Endodermal cell (in vitro differentiated cells): ENCODE results near the gene MINDY4. TPM values are rescaled to one million over a fixed set of nuclear protein-coding genes. Genes with fewer than 3 reads are reported as not detected.

Source experiments
- DNase-seq: peaks from one replicate; pipeline ENCODE4 v3.0.0-alpha.2; 2017
- H3K27ac ChIP-seq: 2 replicates; pipeline ENCODE4 v1.5.1; 2013; ENCODE audit warnings: mild to moderate bottlenecking, low read depth, low read length, moderate library complexity
- H3K27me3 ChIP-seq: 2 replicates; pipeline ENCODE4 v1.6.1; 2013; ENCODE audit warnings: mild to moderate bottlenecking, low read length, moderate library complexity; ENCODE audit not compliant: insufficient read depth, control insufficient read depth, poor library complexity, severe bottlenecking
- H3K36me3 ChIP-seq: 2 replicates; pipeline ENCODE4 v1.7.0; 2013; ENCODE audit warnings: mild to moderate bottlenecking, low read length, moderate library complexity; ENCODE audit not compliant: control insufficient read depth, insufficient read depth
- H3K4me1 ChIP-seq: one replicate; pipeline ENCODE4 v1.7.0; 2013; ENCODE audit warnings: low read length; ENCODE audit not compliant: control insufficient read depth, insufficient read depth
- H3K4me3 ChIP-seq: 2 replicates; pipeline ENCODE4 v1.5.1; 2013; ENCODE audit warnings: mild to moderate bottlenecking, low read length, moderate library complexity
- H3K9ac ChIP-seq: 2 replicates; pipeline ENCODE4 v1.6.1; 2013; ENCODE audit warnings: mild to moderate bottlenecking, low read length, moderate library complexity; ENCODE audit not compliant: poor library complexity, severe bottlenecking; ENCODE audit errors: extremely low read depth
- H3K9me3 ChIP-seq: 2 replicates; pipeline ENCODE4 v1.6.1; 2013; ENCODE audit warnings: mild to moderate bottlenecking, low read length, moderate library complexity; ENCODE audit not compliant: control insufficient read depth
- H3K27ac Mint-ChIP-seq: 2 replicates; pipeline ENCODE4 v1.8.0; 2020; ENCODE audit warnings: mixed read lengths
- H3K27me3 Mint-ChIP-seq: 2 replicates; pipeline ENCODE4 v1.8.0; 2021; ENCODE audit warnings: mild to moderate bottlenecking, mixed read lengths; ENCODE audit not compliant: insufficient read depth
- H3K36me3 Mint-ChIP-seq: 2 replicates; pipeline ENCODE4 v1.8.0; 2020; ENCODE audit warnings: low read depth, mixed read lengths
- H3K4me1 Mint-ChIP-seq: 2 replicates; pipeline ENCODE4 v1.8.0; 2020; ENCODE audit warnings: mixed read lengths
- H3K4me3 Mint-ChIP-seq: 2 replicates; pipeline ENCODE4 v1.8.0; 2020; ENCODE audit warnings: mild to moderate bottlenecking, moderate library complexity, mixed read lengths
- H3K9me3 Mint-ChIP-seq: 2 replicates; pipeline ENCODE4 v1.8.0; 2020; ENCODE audit warnings: mild to moderate bottlenecking, mixed read lengths
- CTCF ChIP-seq: fragments of 200-600 bp; sonication (generic); conservative IDR thresholded peaks from 2 replicates; pipeline ENCODE4 v1.5.0; 2021; ENCODE audit warnings: antibody characterized with exemption, mild to moderate bottlenecking
- WGBS, 2 experiments: methylation state at CpG; one replicate each; pipeline versions ENCODE4 v1.1.5 to v1.1.7; 2013; ENCODE audit warnings: missing lambda C conversion rate in 2 of 2, mixed read lengths in 1 of 2; ENCODE audit not compliant: insufficient coverage in 1 of 2, insufficient read length in 1 of 2; 5-methylcytosine and 5-hydroxymethylcytosine counted together
- total RNA-seq, 2 donors: library from RNA; stranded (reverse); fragmentation: NEBNext Ultra II Directional in 1 of 2; extraction: Animal tissue kit (Norgen Biotek cat#: 25700) in 1 of 2; gene quantifications; 2 replicates in 1 of 2; 3 replicates in 1 of 2; pipeline ENCODE4 v1.2.1, GENCODE V29; 2021

MINDY4 gene
- total RNA-seq, 2 donors from 2014 or later = 7.2 to 8.1 TPM

DNA sequence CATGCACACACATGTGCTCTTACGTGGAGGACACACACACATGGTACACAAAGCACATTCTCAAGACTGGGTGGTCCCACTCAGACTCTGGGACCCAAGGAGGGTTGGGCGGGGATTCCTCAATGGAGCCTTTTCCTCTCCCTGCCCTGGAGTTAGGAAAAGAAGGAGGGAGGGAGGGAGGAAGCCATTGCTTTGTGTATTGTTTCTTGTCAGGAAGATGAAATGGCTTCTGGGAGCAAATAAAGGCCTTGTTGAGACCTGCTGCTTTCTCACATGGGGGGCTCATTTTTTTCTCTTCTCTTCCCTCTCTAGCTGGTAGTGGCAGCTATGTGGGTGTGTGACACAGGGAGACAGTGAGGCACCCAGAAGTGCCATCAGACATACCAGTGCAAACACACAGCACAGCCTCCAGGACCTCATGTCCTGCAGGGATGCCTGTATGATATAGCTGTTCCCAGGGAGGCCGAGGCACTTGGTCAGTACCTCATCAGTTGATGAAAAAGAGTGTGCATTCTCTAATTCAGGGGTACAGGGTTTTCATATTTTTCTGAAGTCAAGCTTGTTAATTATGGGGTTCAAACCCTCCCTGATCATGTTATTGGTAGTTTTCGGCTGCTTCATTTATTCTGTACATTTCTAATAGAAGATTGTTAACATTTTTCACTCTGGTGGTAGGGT, 146.1 kb downstream of the MINDY4 start:
- H3K27me3 Mint-ChIP-seq = no peaks in the 10 kb centered on the region
- Histone ChIP-seq H3K27ac (no peak overlapping the region), H3K9me3 (no peaks in the 10 kb centered on the region), H3K27me3 (no peaks in the 10 kb centered on the region), H3K36me3 (no peaks in the 10 kb centered on the region), H3K4me3 (no peak overlapping the region), H3K9ac (no peak overlapping the region), H3K4me1 (peaks cover 11% of the 10 kb centered on the region)
- no peaks in the 10 kb centered on the region for H3K36me3 Mint-ChIP-seq
- DNase-seq = no peak
- no peak overlapping the region for H3K27ac Mint-ChIP-seq
- H3K4me3 Mint-ChIP-seq = no peak overlapping the region
- no peak for TF ChIP-seq CTCF
- H3K4me1 Mint-ChIP-seq = peaks cover 22% of the 10 kb centered on the region
- no peaks in the 10 kb centered on the region for H3K9me3 Mint-ChIP-seq
- WGBS, 2 experiments = 60 to 91% methylated on average over 1 to 4 of the region's 4 CpGs

DNA sequence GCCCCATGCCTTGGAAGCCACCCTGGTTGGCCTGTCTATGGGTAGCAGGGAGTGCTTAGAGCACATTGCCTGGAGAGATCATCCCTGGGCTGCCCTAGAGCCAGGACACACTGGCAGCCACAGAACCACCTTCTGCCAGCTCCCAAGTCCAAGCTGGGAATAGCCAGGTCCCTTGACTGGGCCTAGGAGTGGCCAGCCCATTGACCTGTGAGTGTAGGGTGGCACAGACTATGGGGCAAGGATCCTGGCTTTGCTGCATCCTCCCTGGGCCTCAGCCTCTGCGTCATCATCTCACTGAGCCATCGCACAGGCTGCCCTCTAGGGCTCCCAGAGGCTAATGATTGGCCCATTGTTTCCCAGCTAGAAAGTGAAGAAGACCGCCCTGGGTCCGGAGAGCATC, 147.5 kb downstream of the MINDY4 start:
- Mint-ChIP-seq H3K36me3 (no peaks in the 10 kb centered on the region), H3K27ac (no peak overlapping the region), H3K27me3 (no peaks in the 10 kb centered on the region), H3K9me3 (no peaks in the 10 kb centered on the region), H3K4me3 (no peak overlapping the region), H3K4me1 (peaks cover 10% of the 10 kb centered on the region)
- peaks cover 11% of the 10 kb centered on the region for H3K4me1 ChIP-seq
- no peaks in the 10 kb centered on the region for H3K27me3 ChIP-seq
- 84 to 94% methylated on average over 3 to 4 of the region's 4 CpGs for WGBS, 2 experiments
- no peaks in the 10 kb centered on the region for H3K9me3 ChIP-seq
- peak; percentile 53 for DNase-seq
- H3K36me3 ChIP-seq = no peaks in the 10 kb centered on the region
- no peak overlapping the region for H3K27ac ChIP-seq
- no peak overlapping the region for H3K9ac ChIP-seq
- H3K4me3 ChIP-seq = no peak overlapping the region
- peak; percentile 39 for TF ChIP-seq CTCF

DNA sequence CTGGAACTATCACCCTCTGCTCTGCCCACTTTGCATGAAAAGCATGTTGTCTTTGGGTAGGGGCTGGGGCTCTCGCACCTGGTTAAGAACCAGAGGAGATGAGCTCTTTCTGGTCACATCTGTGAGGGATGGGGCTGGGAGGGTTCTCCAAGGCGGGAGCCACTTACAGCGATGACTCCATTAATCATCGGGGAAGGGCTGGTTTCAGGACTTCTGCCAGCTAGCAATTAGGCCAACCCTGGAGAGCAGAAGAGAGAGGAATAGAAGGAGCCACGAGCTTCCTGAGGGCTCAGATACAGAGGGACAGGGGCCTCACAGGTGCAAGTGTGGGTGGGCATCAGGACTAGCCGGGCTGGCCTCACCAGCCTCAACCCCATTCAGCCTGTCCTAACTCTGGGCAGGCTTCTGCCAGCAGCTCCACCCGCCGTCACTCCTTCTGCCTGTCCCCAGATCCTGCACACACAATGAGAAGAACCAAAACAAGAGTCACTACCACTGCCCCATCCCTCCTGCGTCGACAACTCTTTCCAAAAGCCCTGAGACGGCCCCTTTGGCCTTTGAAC, 148.9 kb downstream of the MINDY4 start:
- Mint-ChIP-seq H3K4me3 (no peak overlapping the region), H3K9me3 (no peaks in the 10 kb centered on the region), H3K36me3 (no peaks in the 10 kb centered on the region), H3K4me1 (peaks cover 8% of the 10 kb centered on the region), H3K27me3 (no peaks in the 10 kb centered on the region), H3K27ac (no peak overlapping the region)
- Histone ChIP-seq H3K4me3 (no peak overlapping the region), H3K36me3 (no peaks in the 10 kb centered on the region), H3K9me3 (no peaks in the 10 kb centered on the region), H3K4me1 (peaks cover 3% of the 10 kb centered on the region), H3K27ac (no peak overlapping the region), H3K27me3 (no peaks in the 10 kb centered on the region), H3K9ac (no peak overlapping the region)
- peak; percentile 38 for DNase-seq
- 91 to 97% methylated on average over 5 to 11 of the region's 11 CpGs for WGBS, 2 experiments
- TF ChIP-seq CTCF = no peak
